RWPE1 (cell line): ENCODE measurements around the gene NDUFA1.

Experiments used
- CTCF ChIA-PET: fragments of 350-600 bp; sonication (Branson Sonifier 250); formaldehyde crosslinking; extraction: SDS; loops from one replicate; lab custom pipeline; 2021; lab: Yijun Ruan, JAX
- POLR2A ChIA-PET: fragments of 400-600 bp; formaldehyde crosslinking; extraction: SDS; loops from one replicate; lab custom pipeline; 2020; ENCODE audit warnings: antibody characterized with exemption; ENCODE audit not compliant: low non-redundant PET; lab: Yijun Ruan, JAX
- DNase-seq: peaks from one replicate; pipeline ENCODE4 v3.0.0; 2012; ENCODE audit warnings: low spot score
- H3K27ac ChIP-seq: fragments of 450-650 bp; 2 replicates; pipeline ENCODE4 v1.5.1; 2017
- TF ChIP-seq, protein P1 (sequence below): fragments of 450-650 bp; conservative IDR thresholded peaks from 2 replicates; pipeline ENCODE4 v1.5.1; 2017; ENCODE audit warnings: low read depth, mild to moderate bottlenecking

The NDUFA1 gene

DNA sequence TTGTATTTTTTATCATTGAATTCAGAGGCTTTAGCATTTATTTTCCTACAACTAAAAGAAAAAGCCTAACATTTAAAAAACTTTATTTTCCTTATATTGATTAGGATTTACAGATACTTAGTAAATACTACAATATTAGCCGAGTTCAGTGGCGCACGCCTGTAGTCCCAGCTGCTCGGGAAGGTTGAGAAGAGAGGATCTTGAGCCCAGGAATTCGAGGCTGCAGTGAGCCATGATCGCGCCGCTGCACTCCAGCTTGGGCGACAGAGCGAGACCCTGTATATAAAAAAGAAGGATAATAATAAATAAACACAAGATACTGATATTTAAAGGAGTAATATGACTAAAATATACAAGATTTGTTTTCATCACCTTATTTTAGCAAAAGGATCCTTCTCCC, 18.2 kb upstream of the NDUFA1 start:
- TF ChIP-seq, protein P1, sequence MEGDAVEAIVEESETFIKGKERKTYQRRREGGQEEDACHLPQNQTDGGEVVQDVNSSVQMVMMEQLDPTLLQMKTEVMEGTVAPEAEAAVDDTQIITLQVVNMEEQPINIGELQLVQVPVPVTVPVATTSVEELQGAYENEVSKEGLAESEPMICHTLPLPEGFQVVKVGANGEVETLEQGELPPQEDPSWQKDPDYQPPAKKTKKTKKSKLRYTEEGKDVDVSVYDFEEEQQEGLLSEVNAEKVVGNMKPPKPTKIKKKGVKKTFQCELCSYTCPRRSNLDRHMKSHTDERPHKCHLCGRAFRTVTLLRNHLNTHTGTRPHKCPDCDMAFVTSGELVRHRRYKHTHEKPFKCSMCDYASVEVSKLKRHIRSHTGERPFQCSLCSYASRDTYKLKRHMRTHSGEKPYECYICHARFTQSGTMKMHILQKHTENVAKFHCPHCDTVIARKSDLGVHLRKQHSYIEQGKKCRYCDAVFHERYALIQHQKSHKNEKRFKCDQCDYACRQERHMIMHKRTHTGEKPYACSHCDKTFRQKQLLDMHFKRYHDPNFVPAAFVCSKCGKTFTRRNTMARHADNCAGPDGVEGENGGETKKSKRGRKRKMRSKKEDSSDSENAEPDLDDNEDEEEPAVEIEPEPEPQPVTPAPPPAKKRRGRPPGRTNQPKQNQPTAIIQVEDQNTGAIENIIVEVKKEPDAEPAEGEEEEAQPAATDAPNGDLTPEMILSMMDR: no peak
- H3K27ac ChIP-seq: peak overlapping the region; percentile 83
- DNase-seq: no peak
- POLR2A ChIA-PET: interaction anchor here (0.6 to 0.7 kb wide), 2 partner anchors 62 to 486 kb away, joined by 3 read pairs; partner anchors contain the start of gene RPL39
- CTCF ChIA-PET: no interaction called here

GRCh38 chrX:119870626-119871131, 953 bp upstream of the NDUFA1 start:
- ChIA-PET POLR2A (interaction anchor here (0.6 to 0.9 kb wide), 3 partner anchors 79 to 393 kb away, joined by 3 to 4 read pairs (median 3); partner anchors contain the start of gene RPL39), CTCF (interaction anchor here (0.9 kb wide), 1 partner anchor 10 kb away, joined by 4 read pairs; no protein-coding TSS in a partner anchor)
- H3K27ac ChIP-seq: peak overlapping the region; percentile 95
- TF ChIP-seq, protein P1: no peak
- DNase-seq: no peak

GRCh38 chrX:119871245-119871598, 410 bp upstream of the NDUFA1 start:
- CTCF ChIA-PET: interaction anchor here (0.9 kb wide), 1 partner anchor 9 kb away, joined by 4 read pairs; no protein-coding TSS in a partner anchor
- TF ChIP-seq, protein P1: no peak
- POLR2A ChIA-PET: interaction anchor here (0.6 kb wide), 2 partner anchors 81 to 393 kb away, joined by 3 read pairs; no protein-coding TSS in a partner anchor

DNA sequence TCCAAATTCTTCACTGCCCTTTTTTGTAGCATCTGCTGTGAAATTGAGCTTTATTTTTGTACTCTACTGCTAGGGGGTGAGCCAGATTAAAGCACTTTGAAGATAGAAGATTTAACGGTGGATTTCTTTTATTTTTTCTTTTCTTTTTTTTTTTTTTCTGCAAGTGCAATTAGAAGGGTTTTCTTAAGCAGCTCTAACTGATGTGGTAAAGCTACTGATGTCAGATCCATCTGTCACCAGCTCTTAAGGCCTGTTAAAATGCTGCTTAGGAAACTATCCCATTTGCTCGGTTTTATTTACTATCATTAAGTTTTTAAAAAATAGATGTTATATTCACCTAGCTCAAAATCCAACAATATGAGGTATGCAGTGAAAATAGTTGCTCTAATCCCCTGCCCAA, 7.1 kb downstream of the NDUFA1 start:
- H3K27ac ChIP-seq: no peak overlapping the region
- TF ChIP-seq, protein P1: no peak
- ChIA-PET POLR2A (no interaction called here), CTCF (no interaction called here)
- DNase-seq: no peak

More at GRCh38 chrX:119871245-119871598, 410 bp upstream of the NDUFA1 start:
- H3K27ac ChIP-seq: peak overlapping the region; percentile 95
- no peak for DNase-seq

DNA sequence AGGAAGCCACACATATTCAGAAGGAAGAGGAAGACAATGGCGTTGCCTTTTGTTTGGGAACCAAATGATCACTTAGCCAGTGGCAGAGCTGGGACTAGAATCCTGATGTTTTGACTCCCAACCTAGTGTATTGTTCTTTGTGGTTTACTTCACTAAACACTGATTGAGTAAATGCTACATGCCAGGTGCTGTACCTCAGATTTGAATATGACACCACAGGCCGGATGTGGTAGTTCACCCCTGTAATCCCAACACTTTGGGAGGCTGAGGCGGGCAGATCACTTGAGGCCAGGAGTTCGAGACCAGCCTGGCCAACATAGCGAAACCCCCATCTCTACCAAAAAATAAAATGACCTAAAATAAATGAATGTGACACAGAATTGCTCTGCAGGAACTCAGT, 8.4 kb downstream of the NDUFA1 start:
- DNase-seq: no peak
- no peak overlapping the region for H3K27ac ChIP-seq
- ChIA-PET POLR2A (no interaction called here), CTCF (interaction anchor here (0.6 to 0.7 kb wide), 3 partner anchors 9 to 1002 kb away, joined by 3 to 4 read pairs (median 3); partner anchors contain the start of genes NDUFA1 and RNF113A)
- TF ChIP-seq, protein P1: no peak

DNA sequence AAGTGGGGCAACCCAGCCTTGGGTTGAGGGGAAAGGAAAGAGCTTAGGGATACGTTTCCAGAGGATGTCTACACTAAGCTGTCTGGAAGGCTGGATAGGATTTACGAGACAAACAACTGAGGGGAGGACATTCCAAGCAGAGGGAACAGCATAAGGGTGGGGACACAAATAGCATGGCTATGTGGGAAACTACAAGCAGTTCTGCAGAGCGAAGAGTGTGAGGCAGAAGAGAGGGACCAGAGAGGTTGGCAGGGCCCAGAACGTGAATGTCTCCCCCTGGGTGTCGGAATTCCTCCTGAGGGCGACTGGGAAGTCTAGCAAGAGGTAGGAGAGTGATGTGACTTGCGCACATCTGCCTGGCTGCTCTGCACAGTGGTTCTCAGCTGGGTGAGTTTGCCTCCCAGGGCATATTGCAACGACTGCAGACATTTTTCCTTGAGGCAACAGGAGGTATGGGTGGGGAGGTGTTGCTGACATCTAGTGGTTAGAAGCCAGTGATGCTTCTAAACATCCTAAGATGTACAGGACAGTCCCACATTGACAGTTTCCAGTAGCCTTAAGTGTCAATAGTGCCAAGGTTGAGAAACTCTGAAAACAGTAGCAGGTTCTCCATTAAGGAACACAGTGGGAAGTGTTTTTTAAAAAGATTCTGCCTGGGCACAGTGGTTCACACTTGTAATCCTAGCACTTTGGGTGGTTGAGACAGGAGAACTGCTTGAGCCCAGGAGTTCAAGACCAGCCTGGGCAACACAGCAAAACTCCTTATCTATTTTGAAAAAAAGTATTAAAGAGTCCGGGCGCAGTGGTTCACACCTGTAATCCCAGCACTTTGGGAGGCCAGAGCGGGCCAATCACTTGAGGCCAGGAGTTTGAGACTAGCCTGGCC, 9.2 kb downstream of the NDUFA1 start:
- H3K27ac ChIP-seq: no peak overlapping the region
- peak; percentile 50 for DNase-seq
- CTCF ChIA-PET: interaction anchor here (0.6 to 0.7 kb wide), 2 partner anchors 9 to 90 kb away, joined by 3 to 4 read pairs; partner anchors contain the start of genes NDUFA1 and RNF113A
- POLR2A ChIA-PET: no interaction called here
- TF ChIP-seq, protein P1: peak; percentile 62
